Fibroblast of lung (primary cell): Measurements from ENCODE around the gene ING5.

Experiments
- CTCF ChIP-seq, 2 donors: IDR thresholded peaks in 1 of 2; conservative IDR thresholded peaks in 1 of 2; 1 replicate in 1 of 2; 2 replicates in 1 of 2; pipeline ENCODE4 v1.5.1; 2011 to 2012; ENCODE audit warnings: low read length in 2 of 2, control low read depth in 1 of 2, inconsistent platforms in 1 of 2, low read depth in 1 of 2, mild to moderate bottlenecking in 1 of 2
- EZH2 ChIP-seq: IDR thresholded peaks from 2 replicates; pipeline ENCODE4 v1.5.1; 2012; ENCODE audit warnings: low read length, control low read depth, mild to moderate bottlenecking; ENCODE audit errors: missing control alignments

- TF ChIP-seq CTCF (conservative IDR thresholded peaks at IDR 0.05 in 1 of 2, IDR thresholded peaks at IDR 0.05 in 1 of 2; ENCODE audit: low read depth in 1 of 2, low read length in 2 of 2) (no peak), EZH2 (no peak)
Observed at GRCh38 chr2:241671457-241672240, 30.2 kb upstream of the ING5 start.
